Thyroid gland (tissue), 4 donors: ENCODE data around the gene CXCL3. TPM values are rescaled to one million over a fixed set of nuclear protein-coding genes. Genes with fewer than 3 reads are reported as not detected.
"Not testable (repeated sequence)": the region's sequence is repeated elsewhere in the genome, so short reads cannot be mapped to it uniquely, and the experiment has no call there.

Experiments
- DNase-seq, 2 donors: peaks; one replicate each; pipeline ENCODE4 v3.0.0-alpha.2; 2019
- H3K27ac ChIP-seq, 3 donors: fragments of 200-600 bp; sonication (generic); 1 replicate in 2 of 3; 2 replicates in 1 of 3; pipeline ENCODE4 v1.5.1; 2016 to 2019; ENCODE audit warnings: mild to moderate bottlenecking in 1 of 3, moderate library complexity in 1 of 3
- H3K27me3 ChIP-seq: fragments of 200-600 bp; sonication (generic); one replicate; pipeline ENCODE4 v1.5.1; 2019
- H3K36me3 ChIP-seq, 2 donors: fragments of 200-600 bp; sonication (generic); one replicate each; pipeline ENCODE4 v1.5.1; 2016 to 2019
- H3K4me1 ChIP-seq, 2 donors: fragments of 200-600 bp; sonication (generic); one replicate each; pipeline ENCODE4 v1.5.1; 2017 to 2019
- H3K4me3 ChIP-seq, 3 donors: fragments of 200-600 bp; sonication (generic); replicated peaks in 1 of 3; 1 replicate in 2 of 3; 2 replicates in 1 of 3; pipeline ENCODE4 v1.5.1; 2016; ENCODE audit warnings: mild to moderate bottlenecking in 1 of 3
- H3K9me3 ChIP-seq: fragments of 200-600 bp; sonication (generic); one replicate; pipeline ENCODE4 v1.5.1; 2017
- CTCF ChIP-seq, 6 experiments: fragments of 200-600 bp in 3 of 6; fragments of 450-650 bp in 3 of 6; sonication (generic) in 3 of 6; IDR thresholded peaks; one replicate each; pipeline ENCODE4 v1.5.1; 2016 to 2019; ENCODE audit warnings: antibody characterized with exemption in 6 of 6, mild to moderate bottlenecking in 2 of 6, inconsistent platforms in 1 of 6, moderate library complexity in 1 of 6
- POLR2A ChIP-seq, 2 donors: fragments of 450-650 bp; IDR thresholded peaks; one replicate each; pipeline ENCODE4 v1.6.1; 2017; ENCODE audit warnings: antibody characterized with exemption in 2 of 2, mild to moderate bottlenecking in 2 of 2, moderate library complexity in 1 of 2
- WGBS, 2 donors: methylation state at CpG; one replicate each; pipeline ENCODE4 v1.1.5; 2017; 5-methylcytosine and 5-hydroxymethylcytosine counted together
- intact Hi-C: fragments of 100-400 bp; cut with DNase I; formaldehyde crosslinking; loops from one replicate; pipeline ENCODE4 v1.15.1; 2023
- total RNA-seq, 4 donors: library from RNA; depleted of rRNA; stranded (reverse); fragments of >200 nt; gene quantifications; one replicate each; pipeline ENCODE4 v1.2.3, GENCODE V29; 2016

Gene CXCL3
- total RNA-seq, 4 donors from 2014 or later: 0.22 to 0.59 TPM; not detected in 2

GRCh38 chr4:74081035-74081434, 42.5 kb upstream of the CXCL3 start:
- Histone ChIP-seq H3K27me3 (no peaks in the 10 kb centered on the region), H3K9me3 (no peaks in the 10 kb centered on the region), H3K27ac (no peak overlapping the region), H3K36me3 (no peaks in the 10 kb centered on the region), H3K4me1 (no peaks in the 10 kb centered on the region), H3K4me3 (no peak overlapping the region)
- no peak for TF ChIP-seq CTCF (IDR thresholded peaks at IDR 0.05)
- 85 to 89% methylated on average over 3 of the region's 3 CpGs for WGBS, 2 donors
- intact Hi-C loops: no loop called here
- no peak for DNase-seq

- H3K27me3 ChIP-seq, H3K4me3 ChIP-seq, H3K4me1 ChIP-seq, DNase-seq, H3K27ac ChIP-seq, H3K36me3 ChIP-seq, intact Hi-C loops, H3K9me3 ChIP-seq: not testable (repeated sequence)
- WGBS, 2 donors: 96 to 97% methylated on average over 2 of the region's 2 CpGs
Observed at GRCh38 chr4:74080351-74080750, 41.9 kb upstream of the CXCL3 start.

GRCh38 chr4:74079024-74079423, 40.5 kb upstream of the CXCL3 start:
- H3K36me3 ChIP-seq, intact Hi-C loops, H3K4me1 ChIP-seq, DNase-seq, H3K4me3 ChIP-seq, H3K9me3 ChIP-seq, H3K27me3 ChIP-seq, H3K27ac ChIP-seq: not testable (repeated sequence)
- WGBS, 2 donors: 53 to 59% methylated on average over 2 of the region's 2 CpGs

GRCh38 chr4:74073358-74073757, 34.9 kb upstream of the CXCL3 start:
- Histone ChIP-seq H3K27me3 (no peaks in the 10 kb centered on the region), H3K9me3 (no peaks in the 10 kb centered on the region), H3K4me3 (no peak overlapping the region), H3K36me3 (no peaks in the 10 kb centered on the region), H3K27ac (no peak overlapping the region), H3K4me1 (no peaks in the 10 kb centered on the region)
- intact Hi-C loops: no loop called here
- DNase-seq: no peak
- TF ChIP-seq POLR2A (IDR thresholded peaks at IDR 0.05) (no peak), CTCF (IDR thresholded peaks at IDR 0.05) (no peak)

GRCh38 chr4:74072739-74073138, 34.2 kb upstream of the CXCL3 start:
- Histone ChIP-seq H3K36me3 (no peaks in the 10 kb centered on the region), H3K4me3 (no peak overlapping the region), H3K27me3 (no peaks in the 10 kb centered on the region), H3K9me3 (no peaks in the 10 kb centered on the region), H3K27ac (no peak overlapping the region), H3K4me1 (no peaks in the 10 kb centered on the region)
- intact Hi-C loops: no loop called here
- WGBS, 2 donors: 96 to 98% methylated on average over 1 of the region's 1 CpG
- DNase-seq: no peak
- TF ChIP-seq POLR2A (IDR thresholded peaks at IDR 0.05) (no peak), CTCF (IDR thresholded peaks at IDR 0.05) (no peak)

- no peak for TF ChIP-seq CTCF (IDR thresholded peaks at IDR 0.05)
- intact Hi-C loops: no loop called here
- no peak for DNase-seq
- Histone ChIP-seq H3K4me3 (no peak overlapping the region), H3K4me1 (no peaks in the 10 kb centered on the region), H3K9me3 (no peaks in the 10 kb centered on the region), H3K27ac (no peak overlapping the region), H3K27me3 (no peaks in the 10 kb centered on the region), H3K36me3 (no peaks in the 10 kb centered on the region)
Observed at GRCh38 chr4:74067586-74067985, 29.1 kb upstream of the CXCL3 start.
